ENCODE measurements around the gene MEP1B. TPM values are rescaled to one million over a fixed set of nuclear protein-coding genes. Genes with fewer than 3 reads are reported as not detected.

Gene MEP1B
- total RNA-seq = not detected in 2 replicates

GRCh38 chr18:32189790-32190189, at the start of gene MEP1B:
Gene MEP1B (plus strand): TSS chr18:32190039. CDS start chr18:32190071, 32 bp downstream.

Other genes starting within 250 kb of the MEP1B start
- 16.8 and 20.1 TPM in 2 replicates for gene TRAPPC8, start 246.9 kb upstream of the MEP1B start, total RNA-seq
- 0.30 and 0.34 TPM in 2 replicates for gene RNF125, start 171.2 kb upstream of the MEP1B start, total RNA-seq
- 15.9 and 18.0 TPM in 2 replicates for gene RNF138, start 98.2 kb upstream of the MEP1B start, total RNA-seq